M059J (cell line): ENCODE data around the gene NR2F2. TPM values are rescaled to one million over a fixed set of nuclear protein-coding genes. Genes with fewer than 3 reads are reported as not detected.
"Not testable (repeated sequence)": the region's sequence is repeated elsewhere in the genome, so short reads cannot be mapped to it uniquely, and the experiment has no call there.

ENCODE experiments used
- DNase-seq: peaks from one replicate; pipeline ENCODE4 v3.0.0-alpha.2; 2012; ENCODE audit warnings: low read depth
- total RNA-seq: library from RNA; depleted of rRNA; stranded (reverse); fragments of >200 nt; shearing (Covaris generic); gene quantifications from 2 replicates; pipeline ENCODE4 v1.2.3, GENCODE V29; 2014

NR2F2 gene
- total RNA-seq, 1 experiment from 2014 or later: 37.8 TPM

- DNase-seq: no peak
Measured at GRCh38 chr15:96367311-96368200, 37.1 kb downstream of the NR2F2 start.

- no peak for DNase-seq
Measured at GRCh38 chr15:96369351-96369750, 38.9 kb downstream of the NR2F2 start.

GRCh38 chr15:96369825-96370621, 39.5 kb downstream of the NR2F2 start:
- no peak for DNase-seq

GRCh38 chr15:96372554-96372953, 42.1 kb downstream of the NR2F2 start:
- no peak for DNase-seq

- DNase-seq: no peak
Measured at GRCh38 chr15:96374499-96374898, 44.0 kb downstream of the NR2F2 start.

- not testable (repeated sequence) for DNase-seq
Measured at GRCh38 chr15:96379592-96379991, 49.1 kb downstream of the NR2F2 start.

GRCh38 chr15:96381463-96381862, 51.0 kb downstream of the NR2F2 start:
- peak; percentile 43 for DNase-seq

GRCh38 chr15:96385195-96385594, 54.7 kb downstream of the NR2F2 start:
- DNase-seq: no peak

GRCh38 chr15:96388673-96389072, 58.2 kb downstream of the NR2F2 start:
- DNase-seq: no peak
